ENCODE data around the gene ARHGEF17.

Gene ARHGEF17

GRCh38 chr11:73275381-73275750, 32.7 kb upstream of the ARHGEF17 start:
- Histone ChIP-seq H3K4me3 (ENCODE audit: low read length) (no peak overlapping the region), H3K4me1 (ENCODE audit: control insufficient read depth, insufficient read depth, low read length) (no peaks in the 10 kb centered on the region), H3K4me2 (ENCODE audit: low read length) (no peak overlapping the region), H3K9me3 (replicated peaks; ENCODE audit: low read length) (no peaks in the 10 kb centered on the region), H3K9ac (ENCODE audit: low read depth, low read length) (no peak overlapping the region), H3K27me3 (ENCODE audit: control insufficient read depth, insufficient read depth, low read length) (peaks cover 23% of the 10 kb centered on the region), H3K36me3 (ENCODE audit: insufficient read depth, low read length) (no peaks in the 10 kb centered on the region)

DNA sequence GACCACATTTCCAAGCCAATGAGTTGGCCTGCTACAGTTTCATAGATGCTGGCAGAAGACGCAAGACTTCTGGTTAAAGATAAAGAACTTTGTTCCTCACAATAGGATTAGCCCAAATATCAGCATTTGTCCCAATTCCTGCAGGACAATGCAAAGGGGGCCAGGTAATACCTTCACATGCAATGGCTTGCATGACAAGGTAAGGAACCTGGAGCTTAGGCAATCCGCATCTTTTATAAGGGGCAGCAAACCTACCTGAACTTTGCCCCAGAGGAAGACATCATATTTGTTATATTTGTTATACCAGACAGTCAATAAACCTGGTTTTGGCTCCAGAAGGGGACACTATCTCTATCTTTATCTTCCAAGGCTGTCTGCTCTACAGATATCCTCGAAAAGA, 30.6 kb upstream of the ARHGEF17 start:
- Histone ChIP-seq H3K4me3 (ENCODE audit: low read length) (no peak overlapping the region), H3K27me3 (ENCODE audit: control insufficient read depth, insufficient read depth, low read length) (peaks cover 26% of the 10 kb centered on the region), H3K4me2 (ENCODE audit: low read length) (no peak overlapping the region), H3K9me3 (replicated peaks; ENCODE audit: low read length) (no peaks in the 10 kb centered on the region), H3K36me3 (ENCODE audit: insufficient read depth, low read length) (no peaks in the 10 kb centered on the region), H3K4me1 (ENCODE audit: control insufficient read depth, insufficient read depth, low read length) (no peaks in the 10 kb centered on the region), H3K9ac (ENCODE audit: low read depth, low read length) (no peak overlapping the region)

DNA sequence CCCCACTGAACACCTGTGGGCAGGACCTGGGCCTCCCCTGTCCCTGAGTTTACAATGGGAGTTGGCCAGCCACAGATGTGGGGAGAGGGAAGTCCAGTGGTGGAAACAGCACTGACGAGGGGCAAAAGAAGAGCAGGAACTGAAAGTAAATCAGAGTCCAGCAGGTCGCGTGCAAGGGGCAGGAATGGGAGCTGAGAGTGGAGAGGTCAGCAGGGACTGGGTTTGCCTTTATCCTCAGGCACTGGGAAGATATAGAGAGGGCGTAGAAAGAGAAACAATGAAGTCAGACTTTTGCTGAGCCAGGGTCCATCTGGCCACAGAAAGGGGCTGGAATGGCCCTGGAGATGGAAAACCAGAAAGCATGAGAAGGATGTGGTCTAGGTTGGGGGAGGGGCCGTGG, 27.4 kb upstream of the ARHGEF17 start:
- Histone ChIP-seq H3K9ac (ENCODE audit: low read depth, low read length) (no peak overlapping the region), H3K9me3 (replicated peaks; ENCODE audit: low read length) (no peaks in the 10 kb centered on the region)

DNA sequence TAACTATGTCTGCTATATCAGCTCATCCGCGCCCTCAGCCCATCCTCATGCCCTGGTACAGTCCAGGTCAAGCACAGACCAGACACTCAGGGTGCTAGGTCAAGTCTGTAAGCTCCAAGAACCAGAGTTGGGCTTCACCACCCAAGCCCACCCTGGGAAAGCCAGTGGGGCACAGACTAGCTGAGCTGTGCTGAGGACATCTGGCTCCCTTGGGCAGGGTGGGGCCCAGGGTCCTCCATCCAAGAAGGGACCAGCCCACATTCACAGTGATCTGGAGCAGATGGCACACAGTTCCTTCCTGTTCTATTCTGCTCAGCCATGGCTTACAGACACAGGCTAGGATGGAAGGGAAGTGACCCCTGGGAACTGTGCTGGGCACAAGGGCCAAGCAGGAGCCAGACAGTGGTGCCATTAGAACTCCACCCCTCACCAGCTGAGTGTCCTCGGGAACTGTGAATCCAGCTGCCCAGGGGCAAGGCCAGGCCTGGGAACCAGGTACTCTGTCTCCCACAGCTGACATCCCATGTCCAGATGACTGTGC, 26.8 kb upstream of the ARHGEF17 start:
- H3K9me3 ChIP-seq (replicated peaks; ENCODE audit: low read length), result no peaks in the 10 kb centered on the region
- H3K4me3 ChIP-seq (ENCODE audit: low read length), result no peak overlapping the region
- no peaks in the 10 kb centered on the region for H3K4me1 ChIP-seq (ENCODE audit: control insufficient read depth, insufficient read depth, low read length)
- no peak overlapping the region for H3K9ac ChIP-seq (ENCODE audit: low read depth, low read length)
- H3K36me3 ChIP-seq (ENCODE audit: insufficient read depth, low read length), result no peaks in the 10 kb centered on the region
- H3K27me3 ChIP-seq (ENCODE audit: control insufficient read depth, insufficient read depth, low read length), result peaks cover 13% of the 10 kb centered on the region
- H3K4me2 ChIP-seq (ENCODE audit: low read length), result no peak overlapping the region

More for the DNA sequence above, 27.4 kb upstream of the ARHGEF17 start:
- Histone ChIP-seq H3K4me2 (ENCODE audit: low read length) (no peak overlapping the region), H3K27me3 (ENCODE audit: control insufficient read depth, insufficient read depth, low read length) (peaks cover 13% of the 10 kb centered on the region), H3K36me3 (ENCODE audit: insufficient read depth, low read length) (no peaks in the 10 kb centered on the region), H3K4me1 (ENCODE audit: control insufficient read depth, insufficient read depth, low read length) (no peaks in the 10 kb centered on the region), H3K4me3 (ENCODE audit: low read length) (no peak overlapping the region)

DNA sequence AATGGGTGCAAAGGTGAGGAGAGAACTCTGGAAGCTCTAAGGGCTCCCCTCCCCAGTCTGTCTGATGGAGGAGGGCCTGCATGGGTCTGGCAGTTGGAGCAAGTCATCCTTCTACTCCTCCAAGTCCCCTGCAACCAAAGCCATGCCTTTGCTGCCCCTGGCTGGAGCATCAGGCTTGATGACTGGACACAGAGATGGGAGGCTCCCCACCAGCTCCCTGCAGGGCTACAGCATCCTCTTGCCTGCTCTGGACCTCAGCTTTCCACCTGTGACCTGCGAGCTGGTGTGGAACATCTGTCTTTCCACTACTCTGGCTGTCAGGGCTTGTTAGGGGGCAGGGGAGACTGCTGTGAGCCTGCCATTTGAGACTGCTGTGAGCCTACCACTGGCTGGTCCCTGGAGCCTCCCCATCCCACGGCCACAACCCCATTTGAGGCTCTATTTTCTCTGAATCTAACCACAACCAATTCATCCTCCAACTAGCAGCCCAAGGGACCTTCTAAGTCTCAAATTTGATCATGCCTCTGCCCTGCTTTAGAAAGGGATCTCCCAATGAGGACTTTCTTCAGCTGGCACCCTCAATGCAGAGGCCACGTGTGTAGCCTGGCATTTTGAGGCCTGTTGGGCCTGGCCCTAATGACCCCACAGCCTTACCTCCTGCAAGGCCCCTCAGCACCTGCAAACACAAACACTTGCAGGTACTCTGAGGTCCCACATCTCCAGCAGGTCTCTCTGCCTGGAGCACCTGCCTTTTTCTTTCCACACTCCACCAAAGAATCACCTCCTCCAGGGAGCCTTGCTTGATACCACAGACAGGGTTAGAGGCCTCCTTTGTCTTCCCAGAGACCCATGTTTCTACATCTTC, 26.0 kb upstream of the ARHGEF17 start:
- Histone ChIP-seq H3K9me3 (replicated peaks; ENCODE audit: low read length) (no peaks in the 10 kb centered on the region), H3K4me1 (ENCODE audit: control insufficient read depth, insufficient read depth, low read length) (no peaks in the 10 kb centered on the region), H3K36me3 (ENCODE audit: insufficient read depth, low read length) (no peaks in the 10 kb centered on the region), H3K27me3 (ENCODE audit: control insufficient read depth, insufficient read depth, low read length) (peaks cover 13% of the 10 kb centered on the region), H3K4me3 (ENCODE audit: low read length) (no peak overlapping the region), H3K4me2 (ENCODE audit: low read length) (no peak overlapping the region), H3K9ac (ENCODE audit: low read depth, low read length) (no peak overlapping the region)

DNA sequence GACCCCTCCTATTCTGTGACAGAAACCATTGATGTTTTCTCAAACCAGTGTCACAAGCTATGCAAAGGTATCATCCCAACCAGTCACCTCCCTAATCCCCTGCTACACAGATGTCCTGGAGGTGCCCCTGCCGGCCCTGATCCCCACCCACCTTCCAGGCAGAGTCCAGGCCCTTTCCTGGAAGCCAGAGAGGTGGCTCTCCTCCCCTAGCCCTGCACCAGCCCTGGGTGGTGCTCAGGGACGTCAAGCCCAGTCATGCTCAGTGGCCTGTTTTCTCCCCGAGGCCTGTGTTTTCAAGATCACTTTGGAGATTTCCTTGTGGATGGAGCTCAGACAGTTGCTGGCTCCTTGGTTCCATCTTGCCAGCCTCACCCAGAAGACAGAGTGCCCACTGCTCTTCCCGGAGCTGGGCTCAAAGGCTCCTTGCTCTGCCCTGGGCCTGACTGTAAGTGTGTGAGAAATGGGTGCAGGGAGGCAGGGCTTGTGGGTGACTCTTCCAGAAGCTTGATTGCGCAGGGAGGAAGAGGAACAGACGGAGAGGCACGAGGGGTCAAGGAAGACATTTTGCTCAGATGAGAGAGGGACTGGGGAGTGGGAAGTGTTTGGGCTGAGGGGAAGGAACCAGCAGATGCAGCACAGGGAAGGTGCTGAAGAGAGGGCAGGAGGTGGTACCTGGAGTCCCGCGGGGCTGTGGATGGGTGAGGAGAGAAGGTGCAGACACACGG, 24.6 kb upstream of the ARHGEF17 start:
- Histone ChIP-seq H3K9ac (ENCODE audit: low read depth, low read length) (no peak overlapping the region), H3K27me3 (ENCODE audit: control insufficient read depth, insufficient read depth, low read length) (peaks cover 13% of the 10 kb centered on the region), H3K36me3 (ENCODE audit: insufficient read depth, low read length) (no peaks in the 10 kb centered on the region), H3K4me3 (ENCODE audit: low read length) (no peak overlapping the region), H3K4me2 (ENCODE audit: low read length) (no peak overlapping the region), H3K9me3 (replicated peaks; ENCODE audit: low read length) (no peaks in the 10 kb centered on the region), H3K4me1 (ENCODE audit: control insufficient read depth, insufficient read depth, low read length) (peaks cover 1% of the 10 kb centered on the region)

DNA sequence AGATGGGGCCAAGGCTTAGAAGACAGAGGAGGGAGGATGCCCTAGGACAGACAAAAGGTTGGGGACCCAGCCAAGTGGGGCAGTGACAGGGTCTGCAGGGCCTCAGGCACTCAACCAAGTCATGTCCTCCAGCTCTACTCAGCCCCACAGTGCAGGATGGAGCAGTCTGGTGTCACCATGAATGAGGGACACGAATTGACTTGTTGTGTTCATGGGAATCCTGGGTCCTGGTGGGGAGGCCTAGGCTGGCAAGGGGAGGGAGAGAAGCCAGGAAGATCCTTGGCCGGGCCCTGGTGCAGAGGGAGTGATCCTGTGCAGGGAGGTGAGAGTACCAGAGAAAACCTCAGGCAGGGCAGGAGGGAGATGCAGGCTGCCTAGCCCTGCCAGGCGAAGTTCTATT, 24.0 kb upstream of the ARHGEF17 start:
- no peak overlapping the region for H3K9ac ChIP-seq (ENCODE audit: low read depth, low read length)
- H3K36me3 ChIP-seq (ENCODE audit: insufficient read depth, low read length), result no peaks in the 10 kb centered on the region
- no peak overlapping the region for H3K4me2 ChIP-seq (ENCODE audit: low read length)
- peaks cover 13% of the 10 kb centered on the region for H3K27me3 ChIP-seq (ENCODE audit: control insufficient read depth, insufficient read depth, low read length)
- H3K9me3 ChIP-seq (replicated peaks; ENCODE audit: low read length), result no peaks in the 10 kb centered on the region
- peaks cover 8% of the 10 kb centered on the region for H3K4me1 ChIP-seq (ENCODE audit: control insufficient read depth, insufficient read depth, low read length)
- H3K4me3 ChIP-seq (ENCODE audit: low read length), result no peak overlapping the region

DNA sequence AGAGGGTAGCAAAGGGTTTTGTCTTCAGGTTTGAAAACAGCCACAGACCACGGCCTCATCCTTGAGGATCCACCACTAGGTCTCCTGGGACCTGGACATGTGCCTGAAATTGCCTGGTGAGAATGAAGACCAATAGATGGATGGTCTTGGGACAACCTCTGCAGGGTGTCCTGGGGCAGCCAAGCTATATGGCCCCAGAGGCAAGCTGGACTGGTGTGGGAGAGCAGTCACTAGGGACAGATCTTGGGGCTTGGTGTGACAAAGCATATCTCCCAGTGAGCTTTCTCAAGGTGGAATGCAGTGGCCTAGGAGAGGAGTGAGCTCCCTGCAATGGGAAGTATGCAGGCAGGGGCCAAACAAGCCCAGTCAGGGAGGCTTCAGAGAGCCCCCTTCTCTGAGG, 22.4 kb upstream of the ARHGEF17 start:
- peaks cover 7% of the 10 kb centered on the region for H3K27me3 ChIP-seq (ENCODE audit: control insufficient read depth, insufficient read depth, low read length)
- H3K4me2 ChIP-seq (ENCODE audit: low read length), result no peak overlapping the region
- H3K36me3 ChIP-seq (ENCODE audit: insufficient read depth, low read length), result no peaks in the 10 kb centered on the region
- H3K9ac ChIP-seq (ENCODE audit: low read depth, low read length), result no peak overlapping the region
- H3K9me3 ChIP-seq (replicated peaks; ENCODE audit: low read length), result no peaks in the 10 kb centered on the region
- H3K4me3 ChIP-seq (ENCODE audit: low read length), result no peak overlapping the region
- H3K4me1 ChIP-seq (ENCODE audit: control insufficient read depth, insufficient read depth, low read length), result peaks cover 14% of the 10 kb centered on the region

DNA sequence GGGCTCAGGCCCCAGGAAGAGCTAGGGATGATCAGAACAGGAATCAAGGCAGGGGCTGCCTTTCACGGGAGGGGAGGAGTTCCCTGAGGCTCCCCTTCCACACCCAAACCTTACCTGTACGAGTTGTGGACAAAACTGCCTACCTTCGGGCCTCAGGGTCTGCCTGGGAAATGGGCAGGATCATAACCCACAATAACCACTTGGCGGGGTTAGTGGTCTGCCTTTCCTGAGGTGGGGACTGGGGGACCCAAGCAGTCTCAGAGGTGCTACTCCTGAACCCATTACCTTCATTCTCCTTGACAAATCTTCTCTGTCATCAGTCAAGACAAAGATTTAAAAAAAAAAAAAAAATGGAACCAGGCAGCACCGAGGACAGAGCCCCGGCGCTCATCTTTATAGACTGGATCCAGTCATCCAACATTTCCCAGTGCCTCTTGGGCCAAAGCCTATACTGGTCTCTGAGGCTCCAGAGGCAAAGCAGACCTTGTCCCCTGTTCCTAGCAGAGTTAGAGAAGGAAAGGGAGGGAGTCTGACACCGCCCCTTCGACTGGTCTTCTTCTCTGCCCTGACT, 21.8 kb upstream of the ARHGEF17 start:
- Histone ChIP-seq H3K36me3 (ENCODE audit: insufficient read depth, low read length) (no peaks in the 10 kb centered on the region), H3K4me2 (ENCODE audit: low read length) (no peak overlapping the region), H3K4me3 (ENCODE audit: low read length) (no peak overlapping the region), H3K4me1 (ENCODE audit: control insufficient read depth, insufficient read depth, low read length) (peaks cover 14% of the 10 kb centered on the region), H3K9ac (ENCODE audit: low read depth, low read length) (no peak overlapping the region), H3K9me3 (replicated peaks; ENCODE audit: low read length) (no peaks in the 10 kb centered on the region), H3K27me3 (ENCODE audit: control insufficient read depth, insufficient read depth, low read length) (peaks cover 7% of the 10 kb centered on the region)

- Histone ChIP-seq H3K36me3 (ENCODE audit: insufficient read depth, low read length) (no peaks in the 10 kb centered on the region), H3K9ac (ENCODE audit: low read depth, low read length) (no peak overlapping the region), H3K4me2 (ENCODE audit: low read length) (no peak overlapping the region), H3K4me1 (ENCODE audit: control insufficient read depth, insufficient read depth, low read length) (peaks cover 14% of the 10 kb centered on the region), H3K9me3 (replicated peaks; ENCODE audit: low read length) (no peaks in the 10 kb centered on the region), H3K27me3 (ENCODE audit: control insufficient read depth, insufficient read depth, low read length) (peaks cover 3% of the 10 kb centered on the region), H3K4me3 (ENCODE audit: low read length) (no peak overlapping the region)
These were observed 20.5 kb upstream of the ARHGEF17 start for GRCh38 chr11:73287400-73288101.

All from skeletal muscle satellite cell (primary cell).